Activated CD8-positive, alpha-beta memory T cell treated with anti-CD3 and anti-CD28 coated beads, Interleukin-2, amount 50 U/mL, for 1 hour (primary cell): Measurements from ENCODE around the gene DRD1.
"Not testable (repeated sequence)": the region's sequence is repeated elsewhere in the genome, so short reads cannot be mapped to it uniquely, and the experiment has no call there.

ENCODE experiments used
- DNase-seq: peaks from one replicate; pipeline ENCODE4 v3.0.0-alpha.2; 2020; ENCODE audit errors: extremely low read depth

Gene DRD1

GRCh38 chr5:175424594-175424993 lies 19.4 kb downstream of the DRD1 start:
- DNase-seq: not testable (repeated sequence)

DNA sequence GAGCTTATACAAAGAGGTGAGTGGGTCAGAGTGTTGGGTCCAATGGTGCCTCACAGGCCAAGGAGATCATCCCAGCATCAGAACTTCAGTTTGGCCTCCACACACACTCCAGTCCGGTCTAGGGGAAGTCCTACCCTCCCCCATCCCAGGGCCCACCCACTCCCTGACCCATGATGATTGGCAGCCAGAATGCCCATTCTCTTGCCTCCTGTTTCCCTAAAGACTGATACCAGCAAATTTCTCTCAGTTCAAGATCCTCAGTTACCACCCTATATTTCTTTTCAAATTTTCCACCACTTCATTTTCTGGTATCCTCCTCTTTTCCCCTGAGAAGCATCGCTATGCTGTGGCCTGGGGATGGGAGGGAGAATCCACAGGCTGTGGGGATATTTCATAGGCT lies 21.9 kb downstream of the DRD1 start:
- DNase-seq: no peak

- no peak for DNase-seq
Observed at GRCh38 chr5:175420383-175420782, 23.6 kb downstream of the DRD1 start.

- no peak for DNase-seq
Observed at GRCh38 chr5:175418251-175418650, 25.7 kb downstream of the DRD1 start.

- no peak for DNase-seq
Observed at GRCh38 chr5:175417384-175417783, 26.6 kb downstream of the DRD1 start.

DNA sequence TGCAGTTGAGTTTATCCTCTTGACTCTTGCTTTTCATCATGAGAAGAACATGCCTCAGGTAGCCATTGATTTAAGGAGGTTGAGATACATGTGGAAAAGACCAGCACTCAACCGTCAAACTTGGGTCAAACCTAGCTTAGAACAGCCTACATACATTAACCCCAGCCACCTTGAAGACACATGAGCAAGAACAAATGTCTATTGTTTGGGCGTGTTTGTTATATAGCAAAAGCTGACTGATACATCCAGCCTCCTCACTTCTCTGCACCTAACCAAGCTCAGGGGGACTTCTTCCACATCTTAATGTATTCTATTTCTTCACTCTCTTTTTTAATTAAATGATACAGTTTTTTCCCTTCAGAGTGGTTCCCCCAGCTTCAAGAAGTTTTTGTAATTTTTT lies 28.7 kb downstream of the DRD1 start:
- DNase-seq: no peak

GRCh38 chr5:175410926-175411325 lies 33.1 kb downstream of the DRD1 start:
- no peak for DNase-seq

DNA sequence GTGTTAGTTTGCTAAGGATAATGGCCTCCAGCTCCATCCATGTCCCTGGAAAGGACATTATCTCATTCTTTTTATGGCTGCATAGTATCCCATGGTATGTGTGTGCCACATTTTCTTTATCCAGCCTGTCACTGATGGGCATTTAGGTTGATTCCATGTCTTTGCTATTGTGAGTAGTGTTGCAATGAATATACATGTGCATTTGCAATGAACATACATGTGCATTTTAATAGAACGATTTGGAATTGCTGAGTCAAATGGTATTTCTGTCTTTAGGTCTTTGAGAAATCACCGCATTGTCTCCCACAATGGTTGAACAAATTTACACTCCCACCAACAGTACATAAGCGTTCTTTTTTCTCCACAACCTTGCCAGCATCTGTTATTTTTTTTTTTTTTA lies 37.7 kb downstream of the DRD1 start:
- no peak for DNase-seq

- DNase-seq: not testable (repeated sequence)
Observed at GRCh38 chr5:175397590-175398297, 46.2 kb downstream of the DRD1 start.

GRCh38 chr5:175395430-175395829 lies 48.6 kb downstream of the DRD1 start:
- not testable (repeated sequence) for DNase-seq

DNA sequence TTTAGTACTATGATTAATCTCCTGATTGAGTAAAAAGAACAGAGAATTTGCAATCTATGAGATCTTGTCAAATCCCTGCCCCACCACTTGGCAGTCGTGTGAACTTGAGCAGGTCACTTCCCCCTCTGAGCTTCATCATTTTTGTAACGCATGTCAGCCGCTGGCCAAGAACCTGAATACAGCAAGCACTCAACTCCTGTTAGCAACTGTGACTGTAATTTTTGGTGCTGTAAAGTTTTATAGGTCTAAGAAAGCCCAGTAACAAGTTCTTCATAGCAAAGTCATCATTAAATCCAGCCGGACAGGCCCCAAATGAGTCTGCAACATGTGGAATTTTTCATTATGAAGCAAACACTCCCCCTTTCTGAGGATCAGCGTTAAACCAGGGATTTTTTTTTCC lies 49.4 kb downstream of the DRD1 start:
- DNase-seq: no peak

DNA sequence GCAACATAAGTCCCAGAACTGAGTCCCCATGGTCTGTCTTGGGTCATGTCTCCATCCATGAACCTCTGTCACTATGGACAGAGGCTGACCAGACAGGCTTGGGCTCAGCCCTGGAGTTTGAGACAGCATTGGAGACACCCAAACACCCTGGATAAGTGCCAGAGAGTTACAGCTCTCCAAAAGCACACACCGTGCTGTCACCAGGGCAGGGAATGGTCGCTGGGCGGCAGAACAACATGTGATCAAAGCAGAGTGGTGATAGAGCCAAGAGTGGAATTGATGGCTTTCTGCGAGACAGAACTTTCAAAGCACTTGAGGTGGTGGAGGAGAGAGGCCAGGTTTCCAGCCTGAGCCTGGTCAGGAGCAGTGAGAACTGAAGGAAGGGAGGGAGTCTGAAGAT lies 50.1 kb downstream of the DRD1 start:
- no peak for DNase-seq

GRCh38 chr5:175392236-175392635 lies 51.7 kb downstream of the DRD1 start:
- no peak for DNase-seq

DNA sequence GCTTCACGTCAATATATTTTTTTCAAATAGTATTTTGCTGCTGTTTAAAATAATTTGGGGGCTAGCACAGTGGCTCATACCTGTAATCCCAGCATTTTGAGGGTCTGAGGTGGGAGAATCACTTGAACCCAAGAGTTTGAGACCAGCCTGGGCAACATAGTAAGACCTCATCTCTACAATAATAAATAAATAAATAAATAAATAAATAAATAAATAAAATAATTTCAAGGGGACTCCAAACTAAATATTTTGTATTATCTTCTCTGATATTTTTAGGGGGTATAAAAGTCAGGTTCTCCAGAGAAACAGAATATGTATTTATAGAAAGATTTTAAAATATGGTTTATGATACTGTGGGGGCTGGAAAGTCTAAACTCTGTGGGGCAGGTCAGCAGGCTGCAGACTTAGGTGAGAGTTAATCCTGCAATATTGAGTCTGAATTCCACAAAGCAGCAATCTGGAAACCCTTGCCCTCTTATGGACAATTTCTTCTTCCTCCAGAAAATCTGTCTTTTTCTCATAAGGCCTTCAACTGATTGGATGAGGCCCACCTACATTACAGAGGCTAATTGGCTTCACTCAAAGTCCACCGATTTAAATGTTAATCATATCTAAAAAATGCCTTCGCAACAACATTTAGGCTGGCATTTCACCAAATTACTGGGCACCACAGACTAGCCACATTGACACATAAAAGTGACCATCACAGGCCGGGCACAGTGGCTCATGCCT lies 53.5 kb downstream of the DRD1 start:
- DNase-seq: no peak
